HCT116 (cell line): Measurements from ENCODE around the gene CALN1. TPM values are rescaled to one million over a fixed set of nuclear protein-coding genes. Genes with fewer than 3 reads are reported as not detected.

Experiments used
- ATAC-seq: fragments of 200-7000 bp; cut with Tn5 transposase; 2 replicates; pipeline ENCODE4 v1.9.1; 2020; ENCODE audit warnings: mild to moderate bottlenecking, moderate library complexity
- BruUV-seq: library from RNA; stranded (reverse); fragments of 400-500 nt; replicated peaks from 2 replicates; lab custom pipeline; 2021; lab: Mats Ljungman, UMichigan
- CTCF ChIA-PET: fragments of 300-600 bp; sonication (Branson Sonifier 250); formaldehyde crosslinking; loops from one replicate; lab custom pipeline; 2021; ENCODE audit warnings: antibody characterized with exemption; lab: Charles Lee
- POLR2A ChIA-PET: fragments of 300-600, 350-600 bp; sonication (Branson Sonifier 250); formaldehyde crosslinking; loops from one replicate; lab custom pipeline; 2021; ENCODE audit warnings: antibody characterized with exemption; lab: Charles Lee
- RAD21 ChIA-PET, 2 experiments: fragments of 300-600 bp; sonication (Branson Sonifier 250); formaldehyde crosslinking; loops; one replicate each; lab custom pipeline; 2023; ENCODE audit warnings: low total read pairs in 2 of 2; ENCODE audit not compliant: uncharacterized antibody in 2 of 2, unreplicated experiment in 2 of 2, low non-redundant PET in 1 of 2; lab: Charles Lee
- DNase-seq: peaks from one replicate; pipeline ENCODE4 v3.0.0-alpha.2; 2010; ENCODE audit warnings: low read depth, low spot score
- H2AFZ ChIP-seq: fragments of 200-600 bp; shearing (Covaris generic), sonication (generic); 2 replicates; pipeline ENCODE4 v1.6.1; 2017; ENCODE audit warnings: low read depth, mixed run types, mixed read lengths, antibody characterized with exemption, low read length; ENCODE audit not compliant: poor library complexity, severe bottlenecking
- H3K27ac ChIP-seq: 2 replicates; pipeline ENCODE4 v1.5.1; 2012; ENCODE audit warnings: low read depth, low read length
- H3K27me3 ChIP-seq: fragments of 200-600 bp; sonication (generic); 2 replicates; pipeline ENCODE4 v1.6.1; 2016; ENCODE audit warnings: mixed run types, low read length, mixed read lengths; ENCODE audit not compliant: insufficient read depth
- H3K36me3 ChIP-seq, 2 experiments: fragments of 200-500 bp in 1 of 2; fragments of 200-600 bp in 1 of 2; sonication (Bioruptor generic) in 1 of 2; sonication (generic) in 1 of 2; 2 replicates each; pipeline versions ENCODE4 v1.5.1 to v1.6.1; 2014 to 2016; ENCODE audit warnings: low read length in 2 of 2, inconsistent platforms in 1 of 2, mixed read lengths in 1 of 2, mixed run types in 1 of 2; ENCODE audit not compliant: insufficient read depth in 2 of 2, control insufficient read depth in 1 of 2
- H3K4me1 ChIP-seq, 2 experiments: fragments of 200-600 bp in 1 of 2; sonication (generic) in 1 of 2; 2 replicates each; pipeline versions ENCODE4 v1.5.1 to v1.6.1; 2012 to 2017; ENCODE audit warnings: low read length in 2 of 2, inconsistent platforms in 1 of 2, mild to moderate bottlenecking in 1 of 2, mixed read lengths in 1 of 2, mixed run types in 1 of 2, moderate library complexity in 1 of 2; ENCODE audit not compliant: insufficient read depth in 2 of 2, control insufficient read depth in 1 of 2
- H3K4me2 ChIP-seq: fragments of 200-600 bp; sonication (generic); 2 replicates; pipeline ENCODE4 v1.6.1; 2017; ENCODE audit warnings: mixed run types, low read length, mixed read lengths
- H3K4me3 ChIP-seq, 2 experiments: fragments of 200-600 bp in 1 of 2; sonication (generic) in 1 of 2; replicated peaks in 1 of 2; 2 replicates each; pipeline ENCODE4 v1.5.1; 2011 to 2016; ENCODE audit warnings: low read length in 2 of 2, control low read depth in 1 of 2, low read depth in 1 of 2, mild to moderate bottlenecking in 1 of 2, mixed read lengths in 1 of 2, mixed run types in 1 of 2
- H3K79me2 ChIP-seq: fragments of 200-600 bp; sonication (generic); 2 replicates; pipeline ENCODE4 v1.6.1; 2017; ENCODE audit warnings: mild to moderate bottlenecking, mixed run types, low read length, moderate library complexity, mixed read lengths; ENCODE audit not compliant: insufficient read depth
- H3K9ac ChIP-seq: fragments of 200-600 bp; sonication (generic); 2 replicates; pipeline ENCODE4 v1.6.1; 2016; ENCODE audit warnings: low read length, mixed read lengths
- H3K9me2 ChIP-seq: fragments of 200-600 bp; sonication (generic), shearing (Covaris generic); 2 replicates; pipeline ENCODE4 v1.6.1; 2017; ENCODE audit warnings: mixed run types, mild to moderate bottlenecking, moderate library complexity; ENCODE audit not compliant: insufficient read depth
- H3K9me3 ChIP-seq, 2 experiments: fragments of 200-500 bp in 1 of 2; fragments of 200-600 bp in 1 of 2; sonication (Bioruptor generic) in 1 of 2; sonication (generic) in 1 of 2; 2 replicates each; pipeline ENCODE4 v1.6.1; 2014 to 2017; ENCODE audit warnings: low read length in 2 of 2, mixed read lengths in 2 of 2, inconsistent platforms in 1 of 2, low read depth in 1 of 2, mild to moderate bottlenecking in 1 of 2, mixed run types in 1 of 2, moderate library complexity in 1 of 2; ENCODE audit not compliant: control insufficient read depth in 1 of 2, insufficient read depth in 1 of 2
- H4K20me1 ChIP-seq: fragments of 200-600 bp; sonication (generic), shearing (Covaris generic); 2 replicates; pipeline ENCODE4 v1.6.1; 2017; ENCODE audit warnings: mixed run types, mild to moderate bottlenecking, moderate library complexity; ENCODE audit not compliant: insufficient read depth
- CBX3 ChIP-seq: IDR thresholded peaks from 2 replicates; pipeline ENCODE4 v1.6.1; 2012; ENCODE audit warnings: low read depth
- CEBPB ChIP-seq: IDR thresholded peaks from 2 replicates; pipeline ENCODE4 v1.6.1; 2012; ENCODE audit warnings: low read depth
- EGR1 ChIP-seq: IDR thresholded peaks from 2 replicates; pipeline ENCODE4 v1.6.1; 2012; ENCODE audit warnings: low read depth
- POLR2A ChIP-seq: IDR thresholded peaks from 2 replicates; pipeline ENCODE4 v1.7.0; 2011; ENCODE audit warnings: borderline replicate concordance; ENCODE audit not compliant: insufficient read depth, insufficient read length; ENCODE audit errors: extremely low read depth
- RAD21 ChIP-seq: IDR thresholded peaks from 2 replicates; pipeline ENCODE4 v1.6.1; 2012; ENCODE audit warnings: low read depth, mild to moderate bottlenecking
- SIN3A ChIP-seq: IDR thresholded peaks from 2 replicates; pipeline ENCODE4 v1.6.1; 2012; ENCODE audit warnings: low read depth
- SP1 ChIP-seq: IDR thresholded peaks from 2 replicates; pipeline ENCODE4 v1.6.1; 2012; ENCODE audit warnings: low read depth
- TCF7L2 ChIP-seq: IDR thresholded peaks from 2 replicates; pipeline ENCODE4 v1.7.0; 2011; ENCODE audit warnings: borderline replicate concordance, inconsistent platforms; ENCODE audit not compliant: insufficient read depth, insufficient read length; ENCODE audit errors: extremely low read depth
- intact Hi-C: fragments of 100-400 bp; cut with micrococcal nuclease; formaldehyde crosslinking; loops from 2 replicates; pipeline ENCODE4 v1.10.0; 2022
- total RNA-seq: library from RNA; stranded (reverse); gene quantifications from one replicate; pipeline ENCODE4 v1.2.1, GENCODE V29; 2021; ENCODE audit not compliant: unreplicated experiment
- TF ChIP-seq, protein P1 (sequence below): IDR thresholded peaks from 2 replicates; pipeline ENCODE4 v1.6.1; 2011; ENCODE audit warnings: mild to moderate bottlenecking, low read length, moderate library complexity; ENCODE audit not compliant: insufficient replicate concordance; ENCODE audit errors: extremely low read depth
- TF ChIP-seq, protein P2 (sequence below): IDR thresholded peaks from 2 replicates; pipeline ENCODE4 v1.6.1; 2012
- TF ChIP-seq, protein P3 (sequence below): IDR thresholded peaks from 2 replicates; pipeline ENCODE4 v1.6.1; 2012

The CALN1 gene
- total RNA-seq, 1 experiment from 2014 or later: 0.17 TPM

DNA sequence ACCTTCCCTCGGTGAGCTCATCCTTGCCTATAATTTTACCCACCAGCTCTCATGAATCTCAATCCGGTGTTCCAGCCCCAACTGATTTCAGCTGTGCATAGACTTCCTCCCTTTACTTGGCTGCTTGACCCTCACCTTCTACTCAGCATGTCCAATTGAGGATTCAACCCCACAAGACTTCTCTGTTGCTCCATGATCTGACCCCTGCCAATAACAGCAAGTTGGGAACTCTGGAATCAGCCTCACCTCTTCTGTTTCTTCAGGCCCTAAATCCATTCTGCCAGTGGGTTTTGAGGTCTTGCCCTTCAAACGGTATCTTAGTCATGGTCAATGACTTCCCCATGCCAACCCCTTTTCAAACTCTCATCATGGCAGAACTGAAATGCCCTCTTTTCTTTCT lies 390.4 kb downstream of the CALN1 start:
- CTCF ChIA-PET: no interaction called here
- no TSS peak for BruUV-seq
- no peak overlapping the region for H3K4me3 ChIP-seq
- no peak overlapping the region for H3K27ac ChIP-seq
- peaks cover 0 to 10% of the 10 kb centered on the region in 2 experiments; a peak in 2 of 4 replicates for H3K9me3 ChIP-seq
- POLR2A ChIA-PET: no interaction called here
- intact Hi-C loops: no loop called here
- no peaks in the 10 kb centered on the region; a peak in 1 of 4 replicates for H3K36me3 ChIP-seq
- no peaks in the 10 kb centered on the region for H3K9me2 ChIP-seq
- H4K20me1 ChIP-seq: no peaks in the 10 kb centered on the region
- no peaks in the 10 kb centered on the region for H3K4me1 ChIP-seq
- no peak overlapping the region for H3K9ac ChIP-seq
- no peak overlapping the region for H3K4me2 ChIP-seq
- RAD21 ChIA-PET: no interaction called here
- no peaks in the 10 kb centered on the region for H3K27me3 ChIP-seq
- TF ChIP-seq CEBPB (no peak), EGR1 (no peak), TCF7L2 (no peak), SIN3A (no peak), RAD21 (no peak), SP1 (no peak), POLR2A (no peak), CBX3 (no peak)
- TF ChIP-seq, protein P1, sequence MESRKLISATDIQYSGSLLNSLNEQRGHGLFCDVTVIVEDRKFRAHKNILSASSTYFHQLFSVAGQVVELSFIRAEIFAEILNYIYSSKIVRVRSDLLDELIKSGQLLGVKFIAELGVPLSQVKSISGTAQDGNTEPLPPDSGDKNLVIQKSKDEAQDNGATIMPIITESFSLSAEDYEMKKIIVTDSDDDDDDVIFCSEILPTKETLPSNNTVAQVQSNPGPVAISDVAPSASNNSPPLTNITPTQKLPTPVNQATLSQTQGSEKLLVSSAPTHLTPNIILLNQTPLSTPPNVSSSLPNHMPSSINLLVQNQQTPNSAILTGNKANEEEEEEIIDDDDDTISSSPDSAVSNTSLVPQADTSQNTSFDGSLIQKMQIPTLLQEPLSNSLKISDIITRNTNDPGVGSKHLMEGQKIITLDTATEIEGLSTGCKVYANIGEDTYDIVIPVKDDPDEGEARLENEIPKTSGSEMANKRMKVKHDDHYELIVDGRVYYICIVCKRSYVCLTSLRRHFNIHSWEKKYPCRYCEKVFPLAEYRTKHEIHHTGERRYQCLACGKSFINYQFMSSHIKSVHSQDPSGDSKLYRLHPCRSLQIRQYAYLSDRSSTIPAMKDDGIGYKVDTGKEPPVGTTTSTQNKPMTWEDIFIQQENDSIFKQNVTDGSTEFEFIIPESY: no peak
- TF ChIP-seq, protein P2, sequence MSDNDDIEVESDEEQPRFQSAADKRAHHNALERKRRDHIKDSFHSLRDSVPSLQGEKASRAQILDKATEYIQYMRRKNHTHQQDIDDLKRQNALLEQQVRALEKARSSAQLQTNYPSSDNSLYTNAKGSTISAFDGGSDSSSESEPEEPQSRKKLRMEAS: no peak
- TF ChIP-seq, protein P3, sequence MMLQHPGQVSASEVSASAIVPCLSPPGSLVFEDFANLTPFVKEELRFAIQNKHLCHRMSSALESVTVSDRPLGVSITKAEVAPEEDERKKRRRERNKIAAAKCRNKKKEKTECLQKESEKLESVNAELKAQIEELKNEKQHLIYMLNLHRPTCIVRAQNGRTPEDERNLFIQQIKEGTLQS: no peak
- H3K79me2 ChIP-seq: no peaks in the 10 kb centered on the region
- no peak for DNase-seq
- no peak for ATAC-seq
- no peak overlapping the region for H2AFZ ChIP-seq
